Naive B cell (primary cell): Measurements from ENCODE around the gene SPATC1L. TPM values are rescaled to one million over a fixed set of nuclear protein-coding genes. Genes with fewer than 3 reads are reported as not detected.

Experiments
- ATAC-seq, 2 donors: fragments of 150-1000 bp; cut with Tn5 transposase; 2 replicates each; pipeline ENCODE4 v1.10.0; 2021; ENCODE audit warnings: low read depth in 2 of 2, mild to moderate bottlenecking in 2 of 2, moderate library complexity in 2 of 2
- DNase-seq: peaks from one replicate; pipeline ENCODE4 v3.0.0; 2022
- H3K27ac Mint-ChIP-seq, 6 donors: one replicate each; pipeline ENCODE4 v1.8.0; 2020 to 2022; ENCODE audit warnings: mild to moderate bottlenecking in 6 of 6, mixed read lengths in 6 of 6, moderate library complexity in 5 of 6, inconsistent platforms in 2 of 6
- H3K27me3 Mint-ChIP-seq, 3 donors: one replicate each; pipeline ENCODE4 v1.8.0; 2021 to 2022; ENCODE audit warnings: mixed read lengths in 3 of 3, mild to moderate bottlenecking in 1 of 3
- H3K36me3 Mint-ChIP-seq, 2 donors: one replicate each; pipeline ENCODE4 v1.8.0; 2020 to 2022; ENCODE audit warnings: mixed read lengths in 2 of 2, inconsistent platforms in 1 of 2, mild to moderate bottlenecking in 1 of 2
- H3K4me1 Mint-ChIP-seq, 3 donors: one replicate each; pipeline ENCODE4 v1.8.0; 2020 to 2022; ENCODE audit warnings: mixed read lengths in 3 of 3, inconsistent platforms in 1 of 3, mild to moderate bottlenecking in 1 of 3, moderate library complexity in 1 of 3
- H3K4me3 Mint-ChIP-seq, 8 donors: one replicate each; pipeline ENCODE4 v1.8.0; 2020 to 2022; ENCODE audit warnings: mild to moderate bottlenecking in 8 of 8, mixed read lengths in 8 of 8, moderate library complexity in 8 of 8, inconsistent platforms in 2 of 8
- H3K9me3 Mint-ChIP-seq, 7 donors: one replicate each; pipeline ENCODE4 v1.8.0; 2020 to 2022; ENCODE audit warnings: mixed read lengths in 7 of 7, mild to moderate bottlenecking in 5 of 7, inconsistent platforms in 2 of 7, moderate library complexity in 1 of 7
- polyA plus RNA-seq, 6 donors: library from polyadenylated mRNA; unstranded; fragments of 300-500 nt; fragmentation: Illumina TruSeq; gene quantifications; one replicate each; pipeline ENCODE4 v1.2.3, GENCODE V29; 2021; ENCODE audit warnings: low read depth in 6 of 6

The SPATC1L gene
- polyA plus RNA-seq, 6 donors from 2014 or later, result 4.8 to 13.5 (median 10.7) TPM

GRCh38 chr21:46220847-46221246 lies 36.6 kb upstream of the SPATC1L start:
- no peak for ATAC-seq
- Mint-ChIP-seq H3K27me3 (no peaks in the 10 kb centered on the region), H3K4me3 (peak overlapping the region in 1 of 8 donors; percentile 29), H3K9me3 (no peaks in the 10 kb centered on the region), H3K27ac (peak overlapping the region in 1 of 6 donors; percentile 6), H3K36me3 (peaks cover 0 to 13% of the 10 kb centered on the region in 2 donors), H3K4me1 (peaks cover 9 to 27% (median 19%) of the 10 kb centered on the region in 3 donors)
- no peak for DNase-seq

GRCh38 chr21:46220275-46220810 lies 36.1 kb upstream of the SPATC1L start:
- Mint-ChIP-seq H3K9me3 (no peaks in the 10 kb centered on the region), H3K27ac (peak overlapping the region in 2 of 6 donors; percentile 77), H3K4me3 (peak overlapping the region in 1 of 8 donors; percentile 74), H3K36me3 (peaks cover 0 to 13% of the 10 kb centered on the region in 2 donors), H3K27me3 (no peaks in the 10 kb centered on the region), H3K4me1 (peaks cover 6 to 22% (median 19%) of the 10 kb centered on the region in 3 donors)
- DNase-seq (no peak), ATAC-seq (no peak)

GRCh38 chr21:46219591-46220239 lies 35.5 kb upstream of the SPATC1L start:
- H3K27me3 Mint-ChIP-seq, result no peaks in the 10 kb centered on the region
- peaks cover 6 to 22% (median 19%) of the 10 kb centered on the region in 3 donors for H3K4me1 Mint-ChIP-seq
- DNase-seq, result no peak
- peaks cover 0 to 13% of the 10 kb centered on the region in 2 donors for H3K36me3 Mint-ChIP-seq
- peak overlapping the region in 1 of 6 donors; percentile 77 for H3K27ac Mint-ChIP-seq
- no peaks in the 10 kb centered on the region for H3K9me3 Mint-ChIP-seq
- no peak overlapping the region for H3K4me3 Mint-ChIP-seq
- no peak for ATAC-seq

- no peak for ATAC-seq
- Mint-ChIP-seq H3K36me3 (peaks cover 0 to 13% of the 10 kb centered on the region in 2 donors), H3K27me3 (no peaks in the 10 kb centered on the region), H3K4me1 (peaks cover 4 to 17% (median 15%) of the 10 kb centered on the region in 3 donors), H3K27ac (peak overlapping the region in 2 of 6 donors; percentile 33 to 71), H3K9me3 (no peaks in the 10 kb centered on the region), H3K4me3 (no peak overlapping the region)
- no peak for DNase-seq
Measured at GRCh38 chr21:46218906-46219590, 34.8 kb upstream of the SPATC1L start.

DNA sequence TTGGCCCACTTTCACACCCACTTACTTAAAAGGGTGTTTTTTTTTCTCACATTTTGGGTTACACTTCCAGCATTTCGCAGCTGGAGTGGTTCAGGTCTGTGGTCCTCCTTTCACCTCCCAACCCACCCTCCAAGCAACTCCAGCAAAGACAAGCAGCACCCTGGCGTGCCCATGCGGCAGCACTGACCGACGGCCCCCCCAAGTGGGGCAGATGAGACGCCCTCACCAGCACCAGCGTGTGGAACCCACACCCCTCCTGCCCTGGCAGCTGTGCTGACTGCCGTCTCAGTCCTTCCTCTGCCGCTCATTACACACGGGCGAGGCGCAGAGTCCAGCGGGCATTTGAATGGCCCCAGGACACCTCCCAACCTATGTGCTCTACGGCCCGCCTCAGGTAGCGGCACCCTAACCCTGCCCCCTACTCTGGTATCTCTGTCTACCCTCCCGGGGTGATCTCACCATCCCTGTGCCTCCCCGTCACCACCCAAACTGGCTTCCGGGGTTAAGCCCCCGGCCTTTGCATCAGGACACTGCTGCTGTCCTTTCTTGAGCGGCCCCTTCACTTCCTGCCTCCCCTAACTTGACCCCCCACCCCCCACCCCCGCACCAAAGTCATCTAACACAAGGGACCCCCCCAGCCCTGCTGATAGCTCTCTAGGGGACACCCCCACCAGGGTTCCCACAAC lies 33.4 kb upstream of the SPATC1L start:
- Mint-ChIP-seq H3K27ac (peak overlapping the region in 1 of 6 donors; percentile 44), H3K27me3 (no peaks in the 10 kb centered on the region), H3K9me3 (no peaks in the 10 kb centered on the region), H3K4me1 (peaks cover 4 to 15% (median 15%) of the 10 kb centered on the region in 3 donors), H3K36me3 (peaks cover 0 to 13% of the 10 kb centered on the region in 2 donors), H3K4me3 (no peak overlapping the region)
- no peak for ATAC-seq
- no peak for DNase-seq

DNA sequence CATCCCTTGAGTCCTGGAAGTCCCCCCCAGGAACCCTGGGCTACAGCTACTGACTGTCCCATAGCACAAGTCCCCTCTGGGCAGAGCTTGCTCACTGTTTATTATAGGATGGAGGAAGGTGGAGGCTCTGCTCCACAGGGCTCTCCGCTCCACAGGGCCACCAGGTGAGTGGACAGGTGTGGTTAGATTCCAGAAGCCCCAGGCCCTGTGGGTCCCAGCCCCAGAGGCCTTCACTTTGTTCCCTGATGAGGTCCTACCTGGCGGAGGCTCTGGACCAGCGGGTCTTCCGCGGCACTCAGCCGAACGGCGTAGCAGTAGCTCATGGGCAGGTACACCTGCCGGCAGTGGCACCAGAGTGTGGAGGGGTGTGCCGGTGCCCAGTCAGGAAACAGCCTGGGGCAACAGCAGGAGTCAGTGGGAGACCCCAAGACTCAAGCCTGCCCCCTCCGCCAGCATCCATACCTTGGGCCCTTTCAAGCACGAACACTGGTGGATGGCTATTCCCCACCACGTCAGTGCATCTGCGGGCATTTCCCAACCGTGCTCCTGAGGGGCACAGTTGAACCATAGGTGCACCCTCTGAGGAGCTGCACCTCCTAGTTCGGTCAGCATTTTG lies 32.0 kb upstream of the SPATC1L start:
- ATAC-seq (no peak), DNase-seq (no peak)
- Mint-ChIP-seq H3K4me1 (peaks cover 4 to 15% (median 15%) of the 10 kb centered on the region in 3 donors), H3K27ac (no peak overlapping the region), H3K27me3 (no peaks in the 10 kb centered on the region), H3K4me3 (no peak overlapping the region), H3K9me3 (no peaks in the 10 kb centered on the region), H3K36me3 (peaks cover 0 to 13% of the 10 kb centered on the region in 2 donors)

GRCh38 chr21:46215436-46216131 lies 31.3 kb upstream of the SPATC1L start:
- Mint-ChIP-seq H3K27ac (no peak overlapping the region), H3K4me1 (peaks cover 4 to 12% (median 12%) of the 10 kb centered on the region in 3 donors), H3K9me3 (no peaks in the 10 kb centered on the region), H3K27me3 (no peaks in the 10 kb centered on the region), H3K4me3 (no peak overlapping the region), H3K36me3 (peaks cover 0 to 7% of the 10 kb centered on the region in 2 donors)
- DNase-seq (no peak), ATAC-seq (no peak)

GRCh38 chr21:46214478-46215340 lies 30.4 kb upstream of the SPATC1L start:
- H3K4me3 Mint-ChIP-seq, result peak overlapping the region in 1 of 8 donors; percentile 61
- H3K27ac Mint-ChIP-seq, result no peak overlapping the region
- no peaks in the 10 kb centered on the region for H3K27me3 Mint-ChIP-seq
- peaks cover 0 to 6% (median 6%) of the 10 kb centered on the region in 3 donors for H3K4me1 Mint-ChIP-seq
- ATAC-seq (no peak), DNase-seq (no peak)
- no peaks in the 10 kb centered on the region for H3K36me3 Mint-ChIP-seq
- no peaks in the 10 kb centered on the region for H3K9me3 Mint-ChIP-seq

GRCh38 chr21:46213620-46214286 lies 29.5 kb upstream of the SPATC1L start:
- Mint-ChIP-seq H3K4me1 (peaks cover 0 to 3% (median 2%) of the 10 kb centered on the region in 3 donors), H3K4me3 (peak overlapping the region in 1 of 8 donors; percentile 29), H3K27ac (no peak overlapping the region), H3K9me3 (no peaks in the 10 kb centered on the region), H3K27me3 (no peaks in the 10 kb centered on the region), H3K36me3 (no peaks in the 10 kb centered on the region)
- ATAC-seq, result no peak
- no peak for DNase-seq

GRCh38 chr21:46212721-46213484 lies 28.6 kb upstream of the SPATC1L start:
- Mint-ChIP-seq H3K4me1 (peaks cover 0 to 3% (median 0%) of the 10 kb centered on the region in 3 donors), H3K4me3 (no peak overlapping the region), H3K36me3 (no peaks in the 10 kb centered on the region), H3K27me3 (no peaks in the 10 kb centered on the region), H3K27ac (no peak overlapping the region), H3K9me3 (no peaks in the 10 kb centered on the region)
- no peak for ATAC-seq
- DNase-seq, result no peak
